HG03196 (cell line): ENCODE data around the gene VEGFA.
"Not testable (repeated sequence)": the region's sequence is repeated elsewhere in the genome, so short reads cannot be mapped to it uniquely, and the experiment has no call there.

ENCODE experiments used
- ATAC-seq: cut with Tn5 transposase; IDR thresholded peaks from one replicate; pipeline ENCODE4 v1.9.1; 2021; ENCODE audit not compliant: unreplicated experiment

Gene VEGFA

DNA sequence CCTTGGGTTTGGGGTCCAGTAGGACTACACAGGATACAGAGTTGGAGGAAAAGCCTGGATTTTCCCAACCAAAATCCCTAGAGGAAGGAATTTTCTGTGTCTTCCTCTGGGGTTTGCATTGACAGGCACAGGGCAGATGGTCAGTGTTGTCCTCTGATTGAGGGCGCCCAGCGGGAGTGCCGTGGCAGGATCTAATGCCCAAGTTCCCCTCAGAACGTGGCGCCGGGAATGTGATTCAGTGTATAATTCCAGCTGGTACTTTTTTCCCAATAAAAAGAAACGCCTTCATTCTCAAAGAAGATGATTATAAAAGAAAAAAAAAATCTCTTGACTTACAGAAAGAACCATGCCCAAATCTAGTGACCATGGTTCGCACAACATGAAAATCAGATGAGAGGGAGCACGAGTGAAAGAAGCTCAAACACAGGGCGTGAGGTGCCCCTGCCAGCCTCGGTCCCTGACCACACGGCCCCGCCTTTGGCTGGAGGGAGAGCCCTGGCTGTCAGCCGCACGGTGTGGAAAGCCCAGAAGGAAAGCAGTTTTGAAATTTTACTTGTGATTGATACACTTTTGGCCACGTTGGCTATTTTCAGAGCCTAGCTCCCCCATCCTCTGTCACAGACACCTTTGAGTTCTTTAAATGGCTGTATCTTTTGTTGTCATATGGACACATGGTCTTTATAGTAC, 31.6 kb downstream of the VEGFA start:
- ATAC-seq = no peak

GRCh38 chr6:43803055-43803782, 33.2 kb downstream of the VEGFA start:
- no peak for ATAC-seq

- ATAC-seq = no peak
Observed at GRCh38 chr6:43803783-43804549, 34.0 kb downstream of the VEGFA start.

- ATAC-seq = no peak
Observed at GRCh38 chr6:43804550-43805223, 34.7 kb downstream of the VEGFA start.

DNA sequence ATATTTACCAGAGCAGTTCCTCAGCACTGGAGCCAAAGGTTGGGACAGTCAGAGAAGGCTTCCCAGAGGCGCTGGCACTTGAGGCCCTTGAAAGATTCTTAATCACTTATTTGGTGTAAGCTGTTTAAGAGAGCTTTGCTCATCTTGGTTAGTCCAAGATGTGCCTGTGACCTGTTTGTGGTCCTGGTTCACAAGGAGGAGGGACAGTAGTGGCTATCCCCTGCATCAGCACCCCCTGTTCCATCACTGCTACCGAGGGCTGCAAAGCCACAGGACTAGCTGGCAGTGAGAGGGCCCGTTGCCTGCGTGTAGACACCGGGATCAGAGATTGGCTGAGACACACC, 35.7 kb downstream of the VEGFA start:
- no peak for ATAC-seq

DNA sequence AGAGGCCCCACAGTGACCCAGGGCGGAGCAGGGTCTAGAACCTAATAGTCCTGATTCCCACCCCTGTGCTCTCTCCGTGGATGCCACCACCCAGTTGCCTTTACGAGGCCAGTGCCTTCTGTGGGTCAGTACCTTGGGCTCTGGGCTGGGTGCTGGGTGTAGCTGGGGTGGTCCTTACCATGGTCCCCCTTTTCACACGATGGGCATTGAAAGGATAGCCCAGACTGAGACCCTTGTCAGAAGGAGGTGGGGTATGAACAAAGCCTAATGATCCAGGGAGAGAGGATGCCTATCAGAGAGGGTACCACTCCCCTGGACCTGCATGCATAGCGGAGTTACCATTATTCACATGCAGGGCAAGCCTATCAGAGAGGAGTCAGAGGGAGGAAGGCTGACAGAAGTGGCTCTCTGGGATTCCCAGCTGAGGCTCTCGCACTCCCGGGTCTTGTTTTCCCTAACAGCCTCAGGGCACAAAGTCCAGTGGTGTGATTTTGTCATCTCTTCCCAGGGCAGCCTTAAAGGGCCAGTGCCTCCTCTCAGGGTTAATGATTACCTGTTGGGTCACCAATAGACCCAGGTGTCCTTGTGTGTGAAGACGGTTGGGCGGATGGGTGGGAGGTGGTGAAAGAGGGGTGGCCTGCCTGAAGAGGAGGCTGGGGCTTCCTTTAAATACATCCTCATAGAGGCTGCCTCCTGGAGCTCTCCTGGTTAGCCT, 36.2 kb downstream of the VEGFA start:
- no peak for ATAC-seq

- ATAC-seq = no peak
Observed at GRCh38 chr6:43806758-43807227, 36.8 kb downstream of the VEGFA start.

DNA sequence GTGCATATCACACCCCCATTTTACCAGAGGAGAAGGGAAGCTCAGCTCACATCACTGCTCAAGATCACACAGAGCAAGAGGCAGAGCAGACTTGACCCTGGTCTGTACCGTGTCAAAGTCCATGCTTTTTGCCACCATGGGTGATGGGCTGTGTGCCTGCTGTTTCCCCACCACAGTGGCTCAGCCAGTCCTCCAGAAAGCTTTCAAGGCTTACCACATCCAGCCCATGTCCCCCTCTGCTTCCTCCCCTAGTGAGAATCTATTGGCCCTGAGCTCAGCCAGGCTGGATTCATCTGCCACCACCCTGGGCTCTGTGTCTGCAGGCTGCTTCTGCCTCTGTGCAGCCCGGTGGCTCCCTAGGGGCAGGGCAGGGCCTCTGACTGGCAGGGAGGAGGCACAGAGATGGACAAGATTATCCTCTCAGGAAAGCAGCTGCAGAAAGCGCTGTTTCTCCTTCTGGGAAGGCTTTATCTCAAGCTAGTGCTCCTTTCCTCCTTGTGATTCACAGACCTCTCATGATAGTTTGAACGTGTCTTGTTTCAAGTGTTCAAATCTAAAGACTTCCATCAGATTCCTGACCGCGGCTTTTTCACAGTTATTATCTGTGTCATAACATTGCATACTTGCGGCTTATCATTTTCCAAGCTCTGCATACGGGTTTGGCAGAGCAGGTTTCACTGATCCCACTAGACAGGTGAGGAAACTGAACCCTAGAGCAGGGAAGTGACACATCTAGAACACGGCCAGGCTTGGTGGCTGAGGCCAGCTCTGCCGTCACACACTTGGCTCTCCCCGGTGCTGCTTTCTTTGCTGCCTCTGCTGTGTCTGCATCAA, 37.4 kb downstream of the VEGFA start:
- ATAC-seq = no peak

- ATAC-seq = no peak
Observed at GRCh38 chr6:43808412-43808811, 38.4 kb downstream of the VEGFA start.

DNA sequence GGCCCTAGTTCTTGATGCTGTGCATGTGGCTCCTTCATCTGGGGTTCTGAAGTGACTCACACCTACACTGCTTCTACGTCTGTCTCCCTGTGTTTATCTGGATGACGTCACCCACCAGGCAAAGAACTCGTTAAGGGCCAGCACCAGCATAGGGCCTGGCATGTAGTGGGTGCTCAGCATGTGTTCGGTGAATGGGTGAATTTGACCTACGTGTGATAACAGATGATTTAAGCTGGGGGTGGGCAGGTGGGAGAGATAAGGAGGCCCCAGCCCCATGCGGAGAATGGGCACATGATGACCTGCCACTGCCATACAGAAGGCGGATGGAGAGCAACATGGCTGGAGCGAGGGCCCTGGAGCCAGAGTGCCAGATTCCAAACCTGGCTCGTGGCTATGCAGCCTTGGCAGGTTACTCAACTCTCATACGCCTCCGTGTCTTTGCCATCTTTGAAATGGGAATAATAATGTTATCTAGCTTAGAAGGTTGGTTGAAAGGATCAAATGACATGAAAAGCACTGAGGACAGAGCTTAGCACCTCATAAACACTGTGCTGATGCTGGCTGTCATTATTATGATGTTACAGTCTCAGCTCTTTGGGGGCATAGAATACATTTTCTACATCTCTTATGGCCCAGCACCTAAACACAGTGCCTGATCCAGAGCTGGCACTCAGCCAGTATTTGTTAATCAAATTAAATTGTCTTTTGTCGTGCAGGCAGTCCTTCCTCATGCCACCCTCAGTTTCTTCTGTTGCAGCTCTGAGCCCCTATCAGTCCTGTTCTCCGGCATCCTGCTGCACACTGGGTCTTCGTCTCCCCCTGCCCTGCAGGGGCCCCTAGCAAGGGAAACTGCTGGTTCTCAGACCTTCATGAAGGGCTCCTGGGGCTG, 39.6 kb downstream of the VEGFA start:
- no peak for ATAC-seq

DNA sequence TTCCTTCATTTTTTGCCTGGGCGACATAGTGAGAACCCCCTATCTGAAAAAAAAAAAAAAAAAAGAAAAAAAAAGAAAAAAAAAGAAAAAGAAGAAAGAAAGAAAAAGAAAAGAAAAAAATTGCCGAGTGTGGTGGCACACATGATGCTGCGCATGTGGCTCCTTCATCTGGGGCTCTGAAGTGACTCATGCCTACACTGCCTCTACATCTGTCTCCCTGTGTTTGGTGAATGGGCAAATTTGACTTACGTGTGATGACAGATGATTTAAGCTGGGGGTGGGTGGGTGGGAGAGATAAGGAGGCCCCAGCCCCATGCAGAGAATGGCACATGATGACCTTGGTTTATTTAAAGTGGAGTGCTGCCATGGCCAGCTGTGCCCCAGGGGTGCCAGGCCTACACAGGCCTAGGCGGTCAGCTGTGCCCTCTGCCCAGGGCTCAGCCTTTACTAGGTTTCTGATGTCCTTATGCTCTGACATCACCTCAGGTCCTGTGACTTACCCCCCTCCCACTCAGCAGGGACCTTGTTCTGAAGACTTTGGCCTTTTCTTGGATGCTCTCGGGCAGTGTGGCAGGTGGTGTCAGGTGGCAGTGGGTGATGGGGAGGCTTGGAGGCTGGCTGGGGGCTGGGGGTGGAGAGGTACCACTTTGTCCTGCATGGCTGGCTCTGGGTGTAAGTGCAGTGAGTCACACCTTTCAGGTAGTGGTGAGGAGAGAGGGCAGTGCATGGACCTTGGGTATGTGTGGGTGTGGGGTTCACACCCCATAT, 41.1 kb downstream of the VEGFA start:
- ATAC-seq = no peak

DNA sequence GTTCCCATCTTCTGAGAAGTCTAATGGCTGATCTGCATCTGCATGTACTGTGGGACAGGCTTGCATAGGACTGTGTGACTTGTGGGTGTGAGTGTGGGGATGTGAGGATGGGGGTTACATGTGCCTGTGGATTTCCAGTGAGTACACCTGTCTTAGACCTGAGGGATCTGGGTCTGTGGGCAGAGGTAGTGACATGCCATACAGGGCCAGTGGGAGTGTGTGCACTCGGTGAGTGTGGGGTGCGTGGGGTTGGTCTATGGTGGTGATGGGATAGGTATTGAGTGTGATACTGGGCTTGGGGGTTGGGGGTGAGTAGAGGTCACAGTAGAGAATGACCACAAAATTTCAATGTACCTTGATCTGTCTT, 41.7 kb downstream of the VEGFA start:
- no peak for ATAC-seq

DNA sequence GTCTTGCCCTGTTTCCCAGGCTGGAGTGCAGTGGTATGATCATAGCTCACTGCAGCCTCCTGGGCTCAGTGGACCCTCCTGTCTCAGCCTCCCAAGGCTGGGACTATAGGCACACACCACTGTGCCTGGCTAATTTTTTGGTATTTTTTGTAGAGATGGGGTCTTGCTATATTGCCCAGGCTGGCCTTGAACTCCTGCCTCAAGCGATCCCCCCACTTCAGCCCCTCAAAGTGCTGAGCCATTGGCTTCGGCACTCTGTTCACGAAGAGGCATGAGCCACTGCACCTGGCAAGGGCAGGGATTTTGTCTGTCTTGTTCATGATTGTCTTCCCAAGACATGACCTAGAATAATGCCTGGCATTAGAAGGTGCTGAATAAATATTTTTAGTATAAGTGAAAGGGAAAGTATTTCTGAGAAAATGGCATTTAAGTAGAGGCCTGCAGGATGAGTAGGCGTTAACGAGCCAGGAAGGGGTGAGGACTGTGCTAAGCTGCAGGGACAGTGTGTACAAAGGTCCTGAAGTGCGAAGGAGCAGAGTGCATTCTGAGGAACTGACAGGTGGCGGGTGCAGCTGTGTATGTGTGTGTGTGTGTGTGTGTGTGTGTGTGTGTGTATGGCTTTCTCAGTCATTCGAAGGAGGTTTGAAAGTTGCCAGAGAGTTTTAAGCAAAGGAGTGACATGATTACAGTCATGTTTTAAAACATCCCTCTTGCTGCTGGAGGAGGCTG, 43.0 kb downstream of the VEGFA start:
- no peak for ATAC-seq

GRCh38 chr6:43814111-43814510, 44.1 kb downstream of the VEGFA start:
- no peak for ATAC-seq

- ATAC-seq = no peak
Observed at GRCh38 chr6:43814865-43815264, 44.9 kb downstream of the VEGFA start.

DNA sequence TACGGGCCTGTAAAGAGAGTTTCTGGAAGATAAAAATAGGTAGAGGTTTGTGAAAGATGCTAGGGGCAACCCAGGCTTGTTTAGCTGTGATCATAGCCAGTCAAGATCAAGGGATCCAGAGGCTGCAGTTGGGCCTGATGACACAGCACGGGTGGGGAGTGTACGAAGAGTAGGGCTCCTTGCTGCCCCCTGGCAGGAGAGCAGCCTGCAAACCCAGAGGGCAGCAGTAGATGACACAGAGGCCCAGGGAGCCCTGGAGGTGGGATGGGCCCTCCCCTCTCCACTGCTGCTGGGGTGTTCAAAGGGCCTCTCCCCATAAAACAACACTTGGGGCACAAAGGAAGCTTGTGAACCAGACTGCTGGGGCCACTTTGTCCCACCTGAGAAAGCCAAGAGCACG, 47.2 kb downstream of the VEGFA start:
- no peak for ATAC-seq

DNA sequence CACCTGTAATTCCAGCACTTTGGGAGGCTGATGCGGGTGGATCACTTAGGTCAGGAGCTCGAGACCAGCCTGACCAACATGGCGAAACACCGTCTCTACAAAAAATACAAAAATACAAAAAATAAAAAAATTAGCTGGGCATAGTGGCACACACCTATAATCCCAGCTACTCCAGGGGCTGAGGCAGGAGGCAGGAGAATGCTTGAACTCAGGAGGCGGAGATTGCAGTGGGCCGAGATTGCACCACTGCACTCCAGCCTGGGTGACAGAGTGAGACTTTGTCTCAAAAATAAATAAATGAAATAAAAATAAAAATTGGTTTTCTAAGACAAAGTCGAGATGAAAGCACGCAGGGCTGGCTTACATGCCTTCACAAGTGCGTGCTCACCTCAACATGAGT, 49.0 kb downstream of the VEGFA start:
- ATAC-seq = not testable (repeated sequence)

DNA sequence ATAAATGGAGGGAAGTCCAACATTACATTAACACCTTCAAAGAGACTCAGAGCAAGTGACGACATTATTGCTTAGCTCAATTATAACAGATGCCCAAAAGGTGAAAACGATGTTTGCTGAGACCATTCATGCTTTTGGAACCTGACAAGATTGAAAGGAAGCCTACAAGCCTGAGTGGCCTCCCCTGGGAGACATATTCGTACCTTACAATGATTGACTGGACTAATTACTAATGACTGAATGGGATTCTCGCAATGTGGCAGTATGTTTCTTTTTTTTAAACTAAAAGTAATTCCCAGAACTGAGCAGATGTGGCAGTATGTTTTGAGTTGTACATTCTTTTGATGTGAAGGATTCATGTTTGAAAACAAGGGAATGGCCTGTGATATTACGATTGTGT, 49.9 kb downstream of the VEGFA start:
- ATAC-seq = no peak
